COLO668 (cell line): Measurements from ENCODE around the gene JAKMIP1.

ENCODE experiments used
- DNase-seq: peaks from one replicate; lab custom pipeline; 2025; ENCODE audit not compliant: unreplicated experiment; lab: John Stamatoyannopoulos, UW

Gene JAKMIP1

DNA sequence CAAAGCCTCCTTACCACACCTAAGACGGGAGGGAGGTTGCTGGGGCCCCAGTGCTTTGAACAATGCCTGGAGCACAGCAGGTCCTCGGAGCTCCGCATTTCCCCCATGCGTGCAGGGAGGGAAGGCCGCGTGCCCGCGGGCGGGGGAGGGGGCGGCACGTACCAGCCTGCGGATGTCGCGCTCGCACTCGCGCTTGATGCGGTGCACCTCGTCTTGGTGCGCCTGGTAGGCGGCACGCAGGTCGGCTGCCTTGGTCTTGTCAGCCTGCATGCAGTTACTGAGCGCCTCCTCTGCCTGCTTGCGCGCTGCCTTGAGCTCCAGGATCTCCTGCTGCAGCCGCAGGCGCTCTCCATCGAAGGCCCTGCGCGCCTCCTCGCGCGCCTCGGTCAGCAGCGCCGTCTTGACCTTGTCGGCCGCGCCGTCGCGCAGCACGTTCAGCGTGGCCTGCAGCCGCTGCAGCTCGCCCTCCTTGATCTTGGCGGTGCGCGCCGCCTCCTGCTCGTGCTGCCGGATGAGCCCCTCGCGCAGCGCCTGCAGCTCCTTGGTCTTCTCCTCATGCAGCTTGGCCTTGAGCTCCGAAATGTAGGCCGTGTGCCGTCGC, 94.9 kb downstream of the JAKMIP1 start:
- no peak for DNase-seq

DNA sequence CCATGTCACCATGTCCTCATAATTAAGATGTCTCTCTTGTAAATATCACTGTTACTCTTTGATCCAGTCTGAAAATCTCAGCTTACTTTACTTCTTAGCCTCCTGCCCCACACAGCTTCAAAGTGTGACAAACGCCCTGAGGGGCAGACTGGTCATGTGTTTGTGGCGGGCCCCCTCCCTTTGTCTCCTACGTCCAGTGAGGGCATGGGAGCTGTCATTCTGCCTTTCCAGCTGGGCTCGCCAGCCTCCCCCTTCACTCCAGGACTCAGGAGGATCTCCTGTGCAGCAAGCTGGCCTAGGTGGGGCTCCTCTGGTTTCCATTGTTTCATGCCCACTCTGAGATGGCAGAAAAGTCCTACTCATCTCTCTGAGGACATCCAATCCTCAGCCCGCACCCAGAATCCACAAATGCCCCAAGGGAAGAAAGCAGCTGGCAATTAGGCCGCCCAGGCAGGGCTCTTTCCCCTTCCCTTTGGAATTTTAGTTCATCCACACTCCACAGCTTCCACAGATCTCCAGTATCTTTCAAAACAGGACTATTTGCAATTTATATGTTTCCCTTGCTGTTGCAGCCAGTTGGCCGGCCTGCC, 95.7 kb downstream of the JAKMIP1 start:
- no peak for DNase-seq

DNA sequence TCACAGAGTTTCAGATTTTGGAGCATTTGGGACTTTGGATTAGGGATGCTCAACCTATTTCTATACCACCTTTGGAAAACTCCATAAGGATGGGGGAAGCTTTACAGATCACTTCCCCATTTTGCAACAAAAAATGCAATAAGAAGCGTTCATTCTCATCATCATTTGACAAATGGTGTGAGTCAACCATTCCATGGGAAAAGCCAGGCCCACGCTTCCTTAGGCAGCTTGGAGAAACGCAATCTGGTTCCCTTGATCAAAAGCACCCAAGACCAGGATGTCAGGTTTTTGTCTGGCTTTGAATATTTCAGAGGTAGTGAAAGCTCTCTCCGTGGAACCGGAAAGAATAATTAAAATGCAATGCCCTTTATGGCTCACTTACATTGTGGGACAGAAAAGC, 102.8 kb downstream of the JAKMIP1 start:
- DNase-seq = no peak

DNA sequence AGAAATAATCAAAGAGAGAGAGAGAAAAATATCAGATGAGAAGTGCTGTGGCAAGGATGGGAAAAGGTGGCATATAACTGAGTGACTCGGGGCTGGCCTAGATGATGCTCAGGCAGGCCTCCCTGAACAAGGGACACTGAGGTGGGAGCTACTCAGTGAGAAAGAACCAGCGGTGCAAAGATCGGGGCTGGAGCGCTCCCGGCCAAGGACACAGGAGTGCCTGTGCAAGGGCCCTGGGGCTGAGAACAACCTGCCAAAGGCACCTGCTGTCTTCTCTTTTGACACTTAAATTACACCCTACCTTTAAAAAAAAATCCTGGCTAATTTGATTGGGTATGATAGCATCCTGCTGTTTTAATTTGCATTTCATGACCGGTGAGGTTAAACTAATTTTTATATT, 104.5 kb downstream of the JAKMIP1 start:
- no peak for DNase-seq

DNA sequence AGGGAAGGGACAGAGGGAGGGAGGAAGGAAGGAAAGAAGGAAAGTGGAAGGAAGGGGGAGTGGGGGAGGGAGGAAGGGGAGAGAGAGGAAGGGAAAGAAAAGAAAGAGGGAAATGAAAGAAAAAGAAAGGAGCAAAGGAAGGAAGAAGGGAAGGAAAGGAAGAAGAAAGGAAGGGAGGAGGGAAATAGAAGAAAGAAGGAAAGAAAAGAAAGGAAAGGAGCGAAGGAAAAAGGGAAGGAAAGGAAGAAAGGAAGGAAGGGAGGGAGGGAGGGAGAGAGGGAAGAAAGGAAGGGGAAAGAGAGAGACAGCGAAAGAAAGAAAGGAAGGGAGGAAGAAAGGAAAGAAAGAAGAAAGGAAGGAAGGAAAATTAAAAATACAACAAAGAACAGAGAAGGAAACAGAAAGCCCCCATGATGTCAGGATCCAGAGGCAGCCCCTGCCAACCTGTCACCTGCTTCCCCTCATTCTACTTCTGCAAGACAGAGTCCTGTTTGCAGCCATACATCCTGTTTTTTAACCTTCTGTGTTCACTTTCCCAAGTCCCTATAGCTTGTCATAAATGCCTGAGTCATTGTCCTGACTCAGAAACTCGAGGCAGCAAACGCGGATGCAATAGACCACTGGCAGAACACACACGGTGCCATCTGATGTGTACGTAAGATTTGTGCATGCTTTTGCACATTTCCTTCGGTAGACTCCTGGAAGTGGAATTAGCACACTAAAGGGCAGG, 105.2 kb downstream of the JAKMIP1 start:
- DNase-seq = no peak

DNA sequence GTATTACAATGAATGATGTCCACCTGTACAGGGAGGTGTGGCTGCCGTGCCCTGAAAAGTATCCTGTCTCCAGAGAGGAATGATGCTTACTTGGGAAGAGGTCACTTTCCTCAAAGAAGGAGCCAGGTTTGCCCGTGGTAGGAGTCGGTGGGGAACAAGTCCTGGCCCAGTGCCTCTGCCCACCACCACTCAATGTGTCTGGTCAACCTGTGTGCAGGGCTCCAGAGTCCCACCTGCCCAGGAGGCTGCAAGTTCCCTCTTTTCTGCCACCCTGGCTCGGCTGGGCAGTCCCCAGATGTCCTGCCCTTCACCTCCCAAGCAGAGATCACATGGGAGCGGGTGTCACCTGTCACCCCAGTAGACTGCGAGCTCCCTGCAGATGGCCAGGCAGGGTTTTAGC, 106.7 kb downstream of the JAKMIP1 start:
- DNase-seq = no peak

DNA sequence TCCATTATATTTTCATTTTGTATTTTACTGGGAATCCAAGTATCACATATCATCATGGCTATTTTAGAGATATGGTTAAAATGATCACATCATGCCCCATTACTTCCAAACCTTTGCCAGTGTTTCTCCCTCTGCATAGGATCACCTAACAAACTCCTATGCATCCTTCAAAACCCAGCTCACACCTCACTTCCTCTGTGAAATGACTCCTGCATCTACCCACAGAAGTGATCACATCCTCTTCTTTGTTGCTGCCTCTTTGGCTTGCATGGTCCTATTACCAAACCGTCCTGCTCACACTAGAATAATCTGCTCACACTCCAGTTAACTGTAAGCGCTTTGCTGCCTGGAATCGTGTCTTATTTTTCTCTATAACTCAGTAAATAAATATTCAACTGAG, 107.4 kb downstream of the JAKMIP1 start:
- DNase-seq = no peak

DNA sequence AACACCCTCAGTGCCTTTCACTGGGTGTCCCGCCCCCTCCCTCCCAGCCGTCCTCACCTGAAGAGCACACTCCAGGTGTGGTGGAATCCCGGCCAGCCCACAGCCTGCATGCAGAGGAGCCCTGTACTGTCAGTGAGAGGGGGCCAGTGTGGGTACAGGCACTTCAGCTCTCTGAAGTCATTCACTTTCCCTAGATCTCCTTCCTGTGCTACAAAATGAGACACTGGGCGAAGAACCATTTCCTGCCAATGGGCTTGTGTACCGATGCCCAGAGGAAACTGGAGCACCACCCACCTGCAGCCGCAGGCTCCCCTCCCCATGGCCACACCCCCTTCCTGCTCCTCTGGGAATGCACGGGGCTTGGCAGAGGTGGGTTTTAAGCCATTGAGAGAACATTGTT, 108.2 kb downstream of the JAKMIP1 start:
- no peak for DNase-seq

DNA sequence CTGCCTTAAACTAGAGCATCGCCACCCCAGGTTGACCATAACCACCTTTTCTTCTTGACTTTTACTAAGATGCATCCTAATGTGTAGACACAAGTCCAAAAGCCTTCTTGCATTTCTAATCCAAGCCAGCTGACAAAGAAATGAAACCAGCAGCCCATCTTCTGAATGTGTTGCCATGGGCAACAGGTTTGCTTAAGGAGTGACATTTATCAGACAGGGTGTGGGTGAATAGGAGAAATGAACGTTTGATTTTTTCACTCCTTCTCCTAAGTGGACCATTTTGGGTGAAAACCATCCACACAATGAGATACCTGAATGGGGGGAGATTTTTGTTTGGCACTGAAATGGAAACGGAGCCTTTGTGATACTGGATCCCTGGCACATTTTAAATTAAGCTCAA, 109.4 kb downstream of the JAKMIP1 start:
- no peak for DNase-seq

DNA sequence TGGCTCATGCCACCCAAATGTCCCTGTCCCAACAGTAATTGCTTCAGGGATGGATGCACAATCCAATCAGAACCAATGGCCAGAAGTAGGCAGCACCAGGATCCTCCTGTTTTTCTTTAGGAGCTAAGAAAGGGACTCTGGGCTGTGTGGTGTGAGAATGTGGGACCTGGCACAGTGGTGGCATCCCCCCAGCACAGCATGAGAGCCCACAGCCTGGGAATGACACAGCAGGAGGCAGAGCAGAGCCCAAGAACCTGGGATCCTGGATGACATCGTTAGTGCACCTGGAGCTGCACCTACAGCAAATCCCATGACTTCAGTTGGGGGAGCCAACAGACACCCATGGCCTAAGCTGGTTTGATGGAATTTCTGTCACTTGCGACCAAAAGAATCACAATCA, 111.4 kb downstream of the JAKMIP1 start:
- no peak for DNase-seq

DNA sequence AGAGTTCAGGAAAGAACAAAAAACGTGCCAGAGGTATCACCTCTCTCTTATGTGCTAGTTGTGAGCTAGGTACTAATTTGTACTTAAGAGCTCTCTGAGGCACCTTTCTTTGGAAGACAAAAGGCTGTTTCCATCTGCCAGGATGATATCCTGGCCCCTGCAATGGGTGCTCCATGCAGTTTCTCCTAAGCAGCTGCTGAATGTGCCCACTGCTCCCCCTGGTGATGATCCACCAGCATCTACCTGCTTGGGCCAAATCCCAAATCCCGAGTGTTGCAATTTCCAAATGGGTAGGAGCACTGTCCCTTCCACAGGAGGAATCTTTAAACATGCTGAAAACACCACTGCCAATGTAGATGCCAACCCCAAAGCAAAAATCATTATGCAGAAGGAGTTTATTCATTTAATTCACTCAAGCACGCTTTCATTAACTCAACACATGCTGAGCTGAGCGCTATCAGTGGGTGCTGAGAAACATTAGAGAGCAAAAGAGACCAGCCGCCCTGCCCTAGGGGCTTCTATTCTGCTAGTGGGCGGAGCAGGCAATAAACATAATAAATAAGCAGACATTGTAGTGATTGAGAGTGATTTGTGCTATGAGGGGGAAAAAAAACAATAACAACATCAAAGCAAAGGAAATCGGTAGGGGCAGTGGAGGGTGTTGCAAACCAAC, 112.5 kb downstream of the JAKMIP1 start:
- DNase-seq = peak; percentile 55

DNA sequence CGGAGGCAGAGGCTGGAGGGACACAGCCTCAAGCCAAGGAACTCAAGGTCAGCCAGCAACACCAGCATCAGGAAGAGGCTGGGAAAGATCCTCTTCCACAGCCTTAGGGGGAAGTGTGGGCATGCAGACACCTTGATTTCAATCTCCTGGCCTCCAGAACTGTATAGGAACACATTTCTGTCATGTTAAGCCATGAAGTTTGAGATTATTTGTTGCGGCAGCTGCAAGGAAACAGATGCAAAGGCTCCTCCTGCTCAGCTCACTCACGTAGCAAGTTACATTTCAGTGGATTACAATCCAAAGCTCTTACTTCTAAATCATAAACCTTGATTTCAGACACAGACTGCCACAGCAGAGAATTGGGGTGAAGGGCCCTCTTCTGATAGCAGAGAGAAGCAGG, 113.5 kb downstream of the JAKMIP1 start:
- DNase-seq = no peak

DNA sequence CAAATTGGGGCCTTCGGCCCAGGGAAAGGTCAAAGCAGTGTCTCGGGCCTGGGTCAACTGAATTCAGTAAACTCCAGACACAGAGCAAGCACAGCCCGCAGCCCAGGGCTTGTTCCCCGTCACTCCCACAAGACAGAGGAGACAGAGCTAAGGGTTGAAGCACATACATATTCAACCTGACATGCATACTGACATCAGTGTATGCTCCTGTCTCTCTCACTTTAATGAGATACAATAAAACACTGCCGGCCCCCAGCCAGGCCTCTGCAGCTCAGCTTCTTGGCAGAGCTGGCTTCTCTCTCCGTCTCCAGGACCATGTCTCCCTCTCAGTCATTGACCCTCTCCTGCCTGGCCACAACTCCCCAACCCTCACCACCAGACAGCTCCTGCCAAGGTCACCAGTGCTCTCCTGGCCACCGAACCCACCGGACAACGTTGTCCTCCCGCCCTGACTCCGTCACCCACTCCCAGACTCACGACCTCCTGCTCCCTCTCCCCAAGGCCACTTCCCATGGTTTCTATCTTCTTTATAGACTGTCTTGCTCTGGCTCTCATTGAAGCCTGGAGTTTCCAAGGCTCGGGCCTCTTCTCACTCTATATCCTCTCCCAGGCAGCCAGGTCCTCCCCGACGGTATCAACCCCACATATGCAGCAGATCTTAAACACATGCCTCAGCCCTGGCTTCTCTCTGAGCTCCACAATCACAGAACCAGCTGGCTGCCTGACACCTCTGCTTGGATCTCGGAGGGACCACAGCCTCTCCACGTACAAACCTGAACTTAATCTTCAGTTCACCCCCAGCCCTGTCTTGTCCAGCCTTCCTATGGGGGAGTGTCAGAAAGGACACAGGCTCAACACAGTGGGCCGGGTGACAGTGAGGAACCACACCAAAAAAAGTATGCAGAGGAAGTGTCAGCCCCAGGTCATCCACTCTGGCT, 114.4 kb downstream of the JAKMIP1 start:
- no peak for DNase-seq

DNA sequence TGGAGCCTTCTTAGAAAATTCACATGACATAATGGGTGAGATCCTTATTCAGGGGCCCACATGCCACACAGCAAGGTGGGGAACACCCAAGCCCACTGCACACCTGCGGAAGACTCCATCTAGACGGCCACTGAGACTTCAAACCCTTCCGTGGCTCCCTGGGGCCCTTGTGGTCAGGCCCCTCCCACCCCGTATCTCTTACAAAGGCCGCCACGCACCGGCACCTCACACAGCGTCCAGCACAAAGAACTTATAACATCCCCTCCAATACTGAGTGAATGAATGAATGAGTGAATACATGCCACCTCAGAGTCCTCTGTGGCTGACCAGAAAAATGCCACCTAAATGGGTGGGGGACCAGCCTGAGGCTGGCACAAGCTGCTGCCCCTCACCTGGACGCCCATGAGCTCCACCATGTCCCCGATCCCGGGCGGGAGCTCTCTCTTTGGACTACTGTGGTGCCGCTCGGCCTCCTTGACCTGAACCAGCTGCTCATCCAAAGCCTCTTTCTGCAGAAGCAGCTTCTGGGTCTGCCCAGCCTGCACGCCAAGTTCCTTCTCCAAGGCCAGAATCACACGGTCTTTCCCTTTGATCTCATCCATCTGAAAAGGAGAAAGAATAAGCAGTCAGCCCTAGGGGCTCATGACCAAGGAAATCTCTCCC, 115.2 kb downstream of the JAKMIP1 start:
- no peak for DNase-seq

DNA sequence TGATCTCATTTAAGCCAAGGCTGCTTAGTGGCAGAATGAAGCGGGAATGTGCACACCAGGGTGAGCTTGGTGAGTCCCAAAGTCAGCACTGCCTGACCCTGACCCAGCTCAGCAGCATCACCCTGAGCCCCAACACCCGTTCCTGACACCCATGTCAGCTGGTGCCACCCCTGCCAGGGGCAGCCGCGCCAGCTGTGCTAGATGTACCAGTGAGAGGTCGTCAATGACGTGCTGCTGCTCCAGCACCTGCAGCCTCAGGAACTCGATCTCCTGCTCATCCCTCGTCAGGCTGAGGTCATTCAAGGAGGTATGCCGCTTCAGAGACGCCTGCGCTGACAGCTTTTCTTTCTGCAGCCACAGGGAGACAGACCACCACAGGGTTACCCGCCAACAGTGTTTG, 120.4 kb downstream of the JAKMIP1 start:
- DNase-seq = no peak

DNA sequence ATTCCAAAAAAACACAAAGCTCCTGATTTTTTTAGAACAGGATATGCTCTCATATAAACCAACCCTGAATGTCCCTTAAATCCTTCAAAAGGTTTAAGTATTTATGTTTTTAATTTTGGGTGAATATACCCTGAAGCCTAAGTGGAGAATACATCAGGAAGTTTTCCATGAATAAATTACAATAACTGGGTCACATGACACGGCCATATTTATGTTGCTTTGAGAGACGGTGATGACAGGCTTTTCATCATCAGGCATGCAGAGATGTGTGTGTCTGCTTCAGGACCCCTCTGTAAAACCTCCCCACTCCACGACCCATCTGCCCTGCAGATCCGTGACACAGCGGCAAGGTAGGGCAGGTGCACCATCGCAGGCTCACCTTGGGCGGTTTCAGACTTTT, 121.8 kb downstream of the JAKMIP1 start:
- DNase-seq = no peak

DNA sequence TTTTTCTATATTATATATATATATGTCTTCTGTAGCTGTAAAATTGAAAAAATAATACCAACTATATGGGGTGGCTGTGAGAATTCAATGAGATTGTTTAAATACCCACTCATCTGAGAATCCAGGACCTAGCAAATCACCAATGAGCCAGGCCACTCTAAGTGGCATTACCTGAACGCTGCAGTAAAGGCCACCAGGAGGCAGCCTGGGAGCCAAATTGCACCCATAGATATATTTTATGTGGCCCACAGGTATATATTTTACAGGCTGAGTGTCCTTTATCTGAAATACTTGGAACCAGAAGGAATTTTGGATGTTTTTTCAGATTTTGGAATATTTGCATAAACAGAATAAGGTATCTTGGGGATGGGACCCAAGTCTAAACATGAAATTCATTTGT, 124.0 kb downstream of the JAKMIP1 start:
- peak; percentile 32 for DNase-seq

DNA sequence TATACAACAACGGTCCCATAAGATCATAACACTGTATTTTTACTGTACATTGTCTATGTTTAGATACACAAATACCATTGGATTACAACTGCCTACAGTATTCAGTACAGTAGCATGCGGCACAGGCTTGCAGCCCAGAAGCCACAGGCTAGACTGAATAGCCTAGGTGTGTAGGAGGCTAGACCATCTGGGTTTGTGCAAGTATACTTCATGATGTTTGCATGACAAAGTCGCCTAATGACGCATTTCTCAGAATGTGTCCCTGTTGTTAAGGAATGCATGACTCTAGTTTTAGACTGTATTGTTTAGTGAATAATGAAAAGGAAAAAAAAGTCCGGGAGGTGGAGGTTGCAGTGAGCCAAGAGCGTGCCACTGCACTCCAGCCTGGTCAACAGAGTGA, 125.6 kb downstream of the JAKMIP1 start:
- DNase-seq = no peak

DNA sequence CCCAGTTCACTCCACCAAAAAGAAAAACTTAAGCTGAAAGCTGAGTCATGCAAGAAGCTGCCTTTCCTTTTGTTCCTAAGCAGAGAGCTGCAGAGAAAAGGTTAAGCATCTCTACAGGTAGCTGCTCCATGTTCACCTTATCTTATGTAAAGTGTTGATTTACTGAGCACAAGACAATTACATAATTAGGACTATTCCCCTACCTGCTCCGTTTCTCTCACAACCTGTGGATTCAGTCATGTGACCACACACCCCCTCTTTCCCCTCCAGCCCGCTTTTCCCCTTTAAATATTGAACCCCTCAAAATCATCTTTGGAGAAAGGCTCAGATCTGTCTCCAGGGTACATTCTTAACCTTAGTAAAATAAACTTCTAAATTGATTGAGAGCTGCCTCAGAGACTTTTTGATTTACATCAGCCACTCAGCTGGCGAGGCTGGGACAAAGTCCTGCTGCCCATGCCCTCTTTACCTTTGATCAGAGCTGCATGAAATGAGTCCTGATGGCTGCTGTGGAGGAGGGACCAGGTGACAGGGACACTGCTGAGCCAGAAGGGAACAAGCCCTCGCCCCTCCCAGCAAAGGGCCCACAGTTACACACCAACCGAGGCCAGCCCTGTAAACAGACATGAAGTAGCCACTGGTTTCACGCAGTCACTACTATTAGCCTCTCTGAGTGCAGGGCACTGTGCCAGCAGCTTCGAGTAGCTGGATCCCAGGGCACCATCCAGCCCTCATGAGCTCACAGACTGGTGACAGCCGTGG, 128.2 kb downstream of the JAKMIP1 start:
- peak; percentile 69 for DNase-seq
